GM19351 (cell line): ENCODE data around the gene HLA-DMA.

Source experiments
- ATAC-seq: cut with Tn5 transposase; IDR thresholded peaks from one replicate; pipeline ENCODE4 v1.9.1; 2021; ENCODE audit warnings: mild to moderate bottlenecking, moderate library complexity; ENCODE audit not compliant: unreplicated experiment

The HLA-DMA gene

GRCh38 chr6:32974541-32975308 is 21.8 kb upstream of the HLA-DMA start:
- no peak for ATAC-seq

- ATAC-seq = no peak
Measured at GRCh38 chr6:32974016-32974333, 21.1 kb upstream of the HLA-DMA start.

GRCh38 chr6:32973144-32974015 is 20.5 kb upstream of the HLA-DMA start:
- ATAC-seq = no peak

- no peak for ATAC-seq
Measured at GRCh38 chr6:32972353-32973143, 19.7 kb upstream of the HLA-DMA start.

- ATAC-seq = peak; percentile 47
Measured at GRCh38 chr6:32971581-32972352, 18.9 kb upstream of the HLA-DMA start.

- ATAC-seq = no peak
Measured at GRCh38 chr6:32971242-32971580, 18.3 kb upstream of the HLA-DMA start.

- no peak for ATAC-seq
Measured at GRCh38 chr6:32970413-32971241, 17.7 kb upstream of the HLA-DMA start.

DNA sequence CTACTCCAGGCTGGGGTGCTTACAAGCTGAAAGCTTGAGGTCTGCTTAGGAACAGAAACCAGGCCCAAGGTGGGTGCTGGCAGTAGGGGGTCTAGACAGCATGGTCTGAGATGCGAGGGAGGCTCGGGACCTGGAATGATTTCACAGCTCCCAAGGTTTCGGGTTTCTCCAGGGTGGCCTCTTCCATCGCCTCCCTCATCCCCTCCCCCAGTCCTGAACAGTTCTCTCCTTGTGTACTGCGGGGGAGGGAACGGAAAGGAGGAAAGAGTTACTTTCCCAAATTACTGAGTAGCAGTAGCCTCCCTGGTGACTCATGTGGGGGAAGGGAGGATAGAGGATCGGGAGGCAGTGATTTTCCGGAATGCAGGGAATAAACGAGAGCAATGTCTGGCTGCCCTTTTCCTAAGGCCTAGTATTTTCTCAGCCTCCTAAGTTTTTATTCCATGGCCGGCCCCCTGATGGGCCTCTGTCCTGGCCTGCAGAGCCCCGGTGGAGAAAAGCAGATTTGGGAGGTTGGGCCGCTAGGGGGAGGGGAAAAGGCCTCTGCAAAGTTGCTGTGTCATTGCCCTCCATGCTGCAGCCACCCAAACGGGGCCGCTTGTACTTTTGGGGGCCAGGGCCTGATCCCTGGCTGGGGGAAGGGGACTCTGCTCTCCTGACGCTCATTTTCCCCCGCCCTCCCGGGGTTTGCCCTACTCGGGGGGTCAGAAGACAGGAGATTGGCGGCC is 17.0 kb upstream of the HLA-DMA start:
- ATAC-seq = no peak

GRCh38 chr6:32968867-32969684 is 16.2 kb upstream of the HLA-DMA start:
- ATAC-seq = no peak

- peak; percentile 37 for ATAC-seq
Measured at GRCh38 chr6:32968093-32968866, 15.4 kb upstream of the HLA-DMA start, which contains the start of gene BRD2. Gene BRD2 (plus strand): TSS chr6:32968594. CDS start chr6:32972899, 4,305 bp downstream.

DNA sequence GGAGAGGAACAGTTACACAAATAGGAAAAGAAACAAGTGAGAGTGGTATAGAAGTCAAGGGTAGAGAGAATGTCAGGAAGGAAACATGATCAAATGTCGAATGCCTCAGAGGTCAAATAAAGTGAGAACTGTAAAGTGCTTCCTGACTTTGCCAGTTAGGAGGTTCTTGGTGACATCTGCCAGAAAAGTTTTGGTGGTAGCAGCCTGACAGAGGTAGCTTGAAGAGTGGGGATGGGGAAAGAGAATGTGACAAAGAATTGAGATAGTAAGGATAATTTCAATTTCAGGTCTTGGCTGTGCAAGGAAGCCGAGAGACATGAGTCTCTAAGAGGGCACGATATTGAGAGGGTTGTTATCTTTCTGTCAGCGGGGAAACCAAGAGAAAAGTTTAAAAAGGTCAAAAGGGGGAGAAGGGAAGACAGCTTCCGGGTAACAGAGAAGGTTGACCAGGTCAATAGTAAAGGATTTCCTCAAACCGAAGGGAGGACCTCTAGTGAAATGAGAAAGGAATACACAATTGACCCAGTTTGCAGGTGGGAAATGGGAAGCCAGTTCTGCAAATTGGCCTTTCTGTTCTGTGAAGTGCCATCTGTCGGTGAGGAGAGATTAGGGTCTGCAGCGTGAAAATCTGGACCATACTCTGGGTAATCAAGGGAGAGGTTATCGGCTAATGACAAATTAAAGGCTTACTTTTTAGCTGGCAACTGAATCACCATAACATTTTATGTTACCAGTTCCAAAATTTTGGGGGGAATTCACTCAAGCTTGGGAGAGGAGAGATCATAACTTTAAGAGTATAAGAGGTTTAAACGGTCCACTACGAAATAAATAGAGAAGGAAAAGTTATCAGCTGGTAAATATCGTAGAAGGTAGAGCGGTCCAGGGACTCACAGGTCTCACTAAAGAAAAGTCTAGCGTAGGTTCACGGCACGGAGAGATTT is 14.5 kb upstream of the HLA-DMA start:
- no peak for ATAC-seq

DNA sequence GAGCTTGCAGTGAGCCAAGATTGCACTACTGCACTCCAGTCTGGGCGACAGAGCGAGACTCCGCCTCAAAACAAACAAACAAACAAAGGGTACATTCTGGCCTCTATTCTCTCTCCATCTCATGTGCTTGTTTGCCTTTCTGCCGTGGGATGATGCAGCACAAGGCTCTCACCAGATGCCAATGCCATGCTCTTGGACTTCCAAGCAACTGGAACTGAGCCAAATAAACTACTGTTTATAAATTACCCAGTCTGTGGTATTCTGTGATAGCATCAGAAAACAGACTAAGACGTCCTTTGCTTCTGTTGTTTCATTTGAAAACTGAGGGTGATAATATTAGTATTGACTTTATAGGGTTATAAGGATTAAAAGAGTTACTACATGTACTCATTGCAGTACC is 11.9 kb upstream of the HLA-DMA start:
- no peak for ATAC-seq

DNA sequence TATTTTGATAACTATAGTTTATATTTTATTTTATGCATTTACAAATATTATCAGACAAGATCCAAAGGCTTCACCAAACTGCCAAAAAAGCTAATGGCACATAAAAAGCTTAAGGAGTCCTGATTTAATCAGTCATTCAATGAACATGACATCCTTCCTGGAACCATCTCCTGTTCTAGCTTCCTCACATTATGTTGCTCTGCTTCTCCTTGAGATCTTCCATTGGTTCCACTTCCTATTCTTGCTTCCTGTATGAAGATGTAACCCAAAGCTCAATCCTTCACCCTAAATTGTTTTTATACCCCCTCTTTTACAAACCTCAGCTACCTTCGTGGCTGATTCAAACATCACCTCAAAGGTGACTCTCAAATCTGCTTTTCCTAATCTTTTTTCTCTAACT is 11.0 kb upstream of the HLA-DMA start:
- no peak for ATAC-seq

- ATAC-seq = no peak
Measured at GRCh38 chr6:32962213-32962826, 9.4 kb upstream of the HLA-DMA start.

DNA sequence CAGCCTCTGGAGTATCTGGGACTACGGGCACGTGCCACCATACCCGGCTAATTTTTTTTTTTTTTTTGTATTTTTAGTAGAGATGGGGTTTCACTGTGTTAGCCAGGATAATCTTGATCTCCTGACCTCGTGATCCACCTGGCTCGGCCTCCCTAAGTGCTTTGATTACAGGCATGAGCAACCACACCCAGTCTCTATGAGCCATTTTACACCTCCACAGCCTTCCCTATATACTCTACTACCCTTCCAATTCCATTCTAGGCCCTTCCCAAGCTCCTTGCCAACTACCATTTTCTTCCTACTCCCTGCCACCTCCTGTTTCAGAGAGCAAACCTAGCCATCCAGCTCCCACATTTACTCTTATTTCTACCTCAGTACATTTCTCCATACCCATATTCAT is 7.7 kb upstream of the HLA-DMA start:
- ATAC-seq = no peak

DNA sequence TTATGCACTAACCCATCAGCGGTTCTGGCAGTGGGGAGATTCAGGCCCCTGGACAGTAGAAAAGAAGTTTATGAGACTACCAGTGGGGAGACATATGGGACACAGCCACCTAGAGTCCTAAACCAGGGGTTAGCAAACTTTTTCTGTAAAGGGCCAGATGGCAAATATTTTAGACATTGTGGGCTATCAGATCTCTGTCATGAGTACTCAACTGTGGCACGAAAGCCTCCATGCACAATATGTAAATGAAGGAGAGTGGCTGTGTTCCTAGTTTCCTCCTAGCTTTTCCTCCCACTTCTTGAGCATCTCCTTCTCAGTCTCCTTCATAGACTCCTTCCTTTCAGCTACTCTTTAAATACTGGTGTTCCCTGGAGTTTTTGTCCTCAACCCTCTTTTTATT is 3.3 kb upstream of the HLA-DMA start:
- no peak for ATAC-seq
